ENCODE data around the gene FCSK.

The FCSK gene

DNA sequence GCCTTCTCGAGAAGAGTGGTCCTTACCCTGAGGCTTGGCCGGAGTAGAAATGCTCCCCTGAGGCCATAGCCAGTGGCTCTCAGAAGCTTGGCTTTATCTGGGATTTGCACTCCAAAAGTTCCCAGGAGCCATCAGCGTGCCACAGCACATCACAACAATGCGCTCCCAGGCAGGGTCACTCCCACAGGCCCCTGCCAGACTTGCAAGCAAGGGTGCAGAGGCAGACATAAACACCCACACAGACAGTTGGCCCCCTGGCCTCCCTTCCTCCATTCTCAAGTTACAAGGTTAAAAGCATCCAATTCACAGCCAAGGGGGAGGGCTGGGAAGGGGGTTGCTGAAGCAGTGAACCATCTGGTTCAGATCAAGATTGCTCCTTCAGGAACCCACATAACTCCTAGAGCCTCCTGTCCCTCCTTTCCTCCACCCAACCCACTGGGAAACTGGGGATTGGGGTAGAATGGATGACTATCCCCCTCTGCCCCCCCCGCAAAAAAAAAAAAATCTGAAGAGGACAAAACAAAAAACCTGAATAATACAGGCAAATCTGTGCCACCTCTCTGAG lies 17.3 kb upstream of the FCSK start:
- DNase-seq (ENCODE audit: low spot score) = no peak
- Histone ChIP-seq H3K9me3 (ENCODE audit: severe bottlenecking) (no peaks in the 10 kb centered on the region), H3K4me1 (ENCODE audit: insufficient read depth, poor library complexity, severe bottlenecking) (peaks cover 18% of the 10 kb centered on the region), H3K27ac (ENCODE audit: poor library complexity, severe bottlenecking) (peak overlapping the region; percentile 43), H3K4me3 (ENCODE audit: severe bottlenecking) (no peak overlapping the region), H3K36me3 (ENCODE audit: low read depth) (peaks cover 8% of the 10 kb centered on the region; the same call in 1 of the 2 replicates), H3K27me3 (ENCODE audit: insufficient read depth, poor library complexity, severe bottlenecking) (no peaks in the 10 kb centered on the region)
- ATAC-seq (ENCODE audit: low read depth) = no peak
- TF ChIP-seq CTCF (IDR thresholded peaks at IDR 0.05; ENCODE audit: poor library complexity, severe bottlenecking) = no peak

DNA sequence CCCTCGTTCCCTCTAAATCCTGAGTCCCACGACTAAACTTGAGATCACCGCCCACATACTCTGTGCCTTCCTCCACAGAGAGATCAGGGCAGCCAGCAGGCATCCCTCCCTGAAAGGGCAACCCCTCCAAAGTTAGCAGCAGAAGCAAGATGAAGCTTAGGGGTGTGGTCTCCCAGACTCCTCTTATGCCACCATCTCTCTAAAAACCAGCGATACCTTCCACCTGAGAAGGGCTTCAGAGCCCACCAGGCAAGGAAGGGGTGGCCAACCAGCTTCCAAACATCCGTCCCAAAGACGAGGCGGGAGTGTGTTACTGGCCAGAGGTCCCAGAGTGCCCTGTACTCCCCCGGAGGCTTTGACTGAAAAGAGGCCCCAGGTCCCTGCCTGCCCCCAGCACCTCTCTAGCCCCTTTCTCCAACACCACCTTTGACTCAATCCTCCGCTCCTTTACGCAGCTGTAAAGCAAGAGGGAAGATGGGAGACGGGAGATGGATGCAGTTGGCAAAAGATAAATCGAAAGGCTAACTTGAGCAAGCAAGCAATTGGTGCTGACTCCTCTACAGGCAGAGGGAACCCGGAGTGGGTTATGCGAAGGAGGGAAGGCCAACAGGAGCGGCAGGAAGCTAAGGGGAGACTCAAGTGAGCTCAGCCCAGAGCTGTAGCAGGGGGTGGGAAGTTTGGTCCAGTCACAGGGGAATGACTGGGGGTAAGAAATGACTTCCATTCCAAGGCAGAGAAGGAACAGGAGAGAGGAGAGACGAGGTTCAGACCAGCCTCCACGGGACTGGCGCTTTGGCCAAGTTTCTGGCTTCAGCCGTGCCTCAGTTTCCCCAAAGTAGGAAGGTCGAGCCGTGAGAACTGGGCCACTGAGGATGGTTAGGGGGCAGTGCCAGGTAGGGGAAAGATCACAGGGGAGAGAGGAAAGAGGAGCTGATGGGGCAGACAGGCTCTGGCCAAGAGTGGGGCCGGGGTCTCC lies 16.5 kb upstream of the FCSK start:
- peak overlapping the region; percentile 43 for H3K27ac ChIP-seq (ENCODE audit: poor library complexity, severe bottlenecking)
- no peak for DNase-seq (ENCODE audit: low spot score)

DNA sequence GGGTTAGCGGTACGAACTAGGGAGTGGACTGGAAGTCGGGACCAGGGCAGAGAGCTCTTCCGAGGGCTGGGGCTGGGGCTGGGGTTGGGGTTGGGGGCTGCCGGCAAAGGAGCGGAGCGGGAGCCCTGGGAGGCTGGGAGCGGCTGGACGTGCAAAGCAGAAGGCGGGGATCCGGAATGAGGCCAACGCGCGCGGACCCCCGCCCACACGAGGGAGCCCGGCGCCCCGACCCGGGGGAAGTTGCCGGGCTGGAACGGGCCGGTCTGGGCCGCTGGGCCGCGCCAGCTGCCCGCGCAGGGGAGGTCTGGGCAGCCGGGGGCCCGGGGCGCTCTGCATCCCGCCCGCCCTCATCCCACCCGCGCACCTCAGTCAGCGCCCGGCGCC lies 15.8 kb upstream of the FCSK start:
- Histone ChIP-seq H3K27ac (ENCODE audit: poor library complexity, severe bottlenecking) (peak overlapping the region; percentile 43), H3K4me3 (ENCODE audit: severe bottlenecking) (peak overlapping the region; percentile 97), H3K27me3 (ENCODE audit: insufficient read depth, poor library complexity, severe bottlenecking) (no peaks in the 10 kb centered on the region), H3K9me3 (ENCODE audit: severe bottlenecking) (no peaks in the 10 kb centered on the region), H3K36me3 (ENCODE audit: low read depth) (peaks cover 8% of the 10 kb centered on the region; the same call in 1 of the 2 replicates), H3K4me1 (ENCODE audit: insufficient read depth, poor library complexity, severe bottlenecking) (peaks cover 17% of the 10 kb centered on the region)
- ATAC-seq (ENCODE audit: low read depth) (peak; percentile 3; the same call in 1 of the 3 replicates), DNase-seq (ENCODE audit: low spot score) (no peak)
- TF ChIP-seq CTCF (IDR thresholded peaks at IDR 0.05; ENCODE audit: poor library complexity, severe bottlenecking) = peak; percentile 11

More for the DNA sequence above, 16.5 kb upstream of the FCSK start:
- H3K9me3 ChIP-seq (ENCODE audit: severe bottlenecking) = no peaks in the 10 kb centered on the region
- H3K27me3 ChIP-seq (ENCODE audit: insufficient read depth, poor library complexity, severe bottlenecking) = no peaks in the 10 kb centered on the region
- H3K4me3 ChIP-seq (ENCODE audit: severe bottlenecking) = peak overlapping the region; percentile 97
- H3K36me3 ChIP-seq (ENCODE audit: low read depth) = peaks cover 8% of the 10 kb centered on the region; the same call in 1 of the 2 replicates
- TF ChIP-seq CTCF (IDR thresholded peaks at IDR 0.05; ENCODE audit: poor library complexity, severe bottlenecking) = no peak
- peak; percentile 41 for ATAC-seq (ENCODE audit: low read depth)
- H3K4me1 ChIP-seq (ENCODE audit: insufficient read depth, poor library complexity, severe bottlenecking) = peaks cover 18% of the 10 kb centered on the region

- Histone ChIP-seq H3K9me3 (ENCODE audit: severe bottlenecking) (no peaks in the 10 kb centered on the region), H3K27ac (ENCODE audit: poor library complexity, severe bottlenecking) (peak within 1 kb of the TSS; percentile 43), H3K36me3 (ENCODE audit: low read depth) (peaks cover 3% of the 10 kb centered on the region; the same call in 1 of the 2 replicates), H3K4me1 (ENCODE audit: insufficient read depth, poor library complexity, severe bottlenecking) (peaks cover 11% of the 10 kb centered on the region), H3K27me3 (ENCODE audit: insufficient read depth, poor library complexity, severe bottlenecking) (no peaks in the 10 kb centered on the region), H3K4me3 (ENCODE audit: severe bottlenecking) (peak within 1 kb of the TSS; percentile 97)
- ATAC-seq (ENCODE audit: low read depth) = peak; percentile 94
- peak; percentile 94 for DNase-seq (ENCODE audit: low spot score)
- TF ChIP-seq CTCF (IDR thresholded peaks at IDR 0.05; ENCODE audit: poor library complexity, severe bottlenecking) = no peak
These were observed 15.2 kb upstream of the FCSK start, which contains the start of gene ST3GAL2 for GRCh38 chr16:70438969-70439862. ST3GAL2 (minus strand) TSS chr16:70439100; CDS start chr16:70398530, 40,570 bp downstream.
